GM12873 (cell line): Measurements from ENCODE around the gene DNAL1.

Source experiments
- CTCF ChIP-seq: IDR thresholded peaks from 2 replicates; pipeline ENCODE4 v1.5.1; 2012; ENCODE audit warnings: low read depth, mild to moderate bottlenecking, moderate library complexity, low read length, control low read depth; ENCODE audit not compliant: insufficient read depth; ENCODE audit errors: missing control alignments

Gene DNAL1

GRCh38 chr14:73644531-73645247 is at the start of gene DNAL1:
Gene DNAL1, plus strand, starts transcription at chr14:73644986. Its CDS starts 54 bp downstream, at chr14:73645040.
- no peak for TF ChIP-seq CTCF

GRCh38 chr14:73599499-73599898 is 45.3 kb upstream of the DNAL1 start:
- TF ChIP-seq CTCF = no peak

GRCh38 chr14:73602994-73603393 is 41.8 kb upstream of the DNAL1 start:
- no peak for TF ChIP-seq CTCF

GRCh38 chr14:73606271-73606670 is 38.5 kb upstream of the DNAL1 start:
- TF ChIP-seq CTCF = no peak

GRCh38 chr14:73607241-73607640 is 37.5 kb upstream of the DNAL1 start:
- no peak for TF ChIP-seq CTCF

GRCh38 chr14:73610687-73611086 is 34.1 kb upstream of the DNAL1 start:
- no peak for TF ChIP-seq CTCF

GRCh38 chr14:73612339-73613045 is 32.3 kb upstream of the DNAL1 start, which contains the start of gene ACOT6:
Gene ACOT6, plus strand, starts transcription at chr14:73612517. Its CDS starts 55 bp downstream, at chr14:73612572.
- no peak for TF ChIP-seq CTCF
